Stomach (tissue), 4 donors: Measurements from ENCODE around the gene ZSCAN29.

Source experiments
- EP300 ChIP-seq: sonication (generic); formaldehyde crosslinking; IDR thresholded peaks from one replicate; pipeline ENCODE4 v1.6.1; 2017; ENCODE audit warnings: antibody characterized with exemption
- POLR2A ChIP-seq, 4 donors: fragments of 450-650 bp; IDR thresholded peaks; one replicate each; pipeline ENCODE4 v1.6.1; 2016; ENCODE audit warnings: antibody characterized with exemption in 4 of 4, control low read depth in 2 of 4, mild to moderate bottlenecking in 1 of 4, moderate library complexity in 1 of 4
- POLR2AphosphoS5 ChIP-seq, 3 donors: sonication (generic); formaldehyde crosslinking; IDR thresholded peaks; one replicate each; pipeline ENCODE4 v1.6.1; 2016; ENCODE audit warnings: antibody characterized with exemption in 3 of 3
- TF ChIP-seq, protein P1 (sequence below), 7 experiments: fragments of 450-650 bp in 4 of 7; fragments of 200-600 bp in 3 of 7; sonication (generic) in 3 of 7; IDR thresholded peaks; one replicate each; pipeline ENCODE4 v1.5.1; 2016 to 2019; ENCODE audit warnings: antibody characterized with exemption in 7 of 7, control low read depth in 2 of 7, mild to moderate bottlenecking in 1 of 7

DNA sequence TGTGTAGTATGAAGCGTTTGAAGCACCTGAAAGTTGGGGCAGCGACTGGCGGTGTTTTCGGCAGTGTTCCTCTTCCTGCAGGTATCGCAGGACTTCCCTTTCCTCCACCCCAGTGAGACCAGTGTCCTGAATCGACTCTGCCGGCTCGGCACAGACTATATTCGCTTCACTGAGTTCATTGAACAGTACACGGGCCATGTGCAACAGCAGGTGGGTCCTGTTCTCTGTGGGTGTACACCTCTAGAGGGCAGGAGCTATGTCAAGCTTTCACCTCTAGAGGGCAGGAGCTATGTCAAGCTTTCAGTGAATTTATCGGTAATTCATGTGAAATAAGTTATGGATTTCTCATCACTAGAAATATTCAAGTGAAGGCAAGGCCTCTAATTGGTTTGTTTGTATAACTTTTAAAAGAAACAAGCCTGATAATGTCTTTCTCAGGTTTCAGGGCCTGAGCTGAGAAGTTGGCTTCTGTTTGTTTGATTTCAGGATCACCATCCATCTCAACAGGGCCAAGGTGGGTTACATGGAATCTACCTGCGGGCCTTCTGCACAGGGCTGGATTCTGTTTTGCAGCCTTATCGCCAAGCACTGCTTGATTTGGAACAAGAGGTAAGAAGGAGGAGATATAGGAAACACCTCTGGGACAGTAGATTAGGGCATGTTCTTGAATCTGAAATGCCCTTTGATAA is 5.3 kb upstream of the ZSCAN29 start:
- TF ChIP-seq, protein P1, sequence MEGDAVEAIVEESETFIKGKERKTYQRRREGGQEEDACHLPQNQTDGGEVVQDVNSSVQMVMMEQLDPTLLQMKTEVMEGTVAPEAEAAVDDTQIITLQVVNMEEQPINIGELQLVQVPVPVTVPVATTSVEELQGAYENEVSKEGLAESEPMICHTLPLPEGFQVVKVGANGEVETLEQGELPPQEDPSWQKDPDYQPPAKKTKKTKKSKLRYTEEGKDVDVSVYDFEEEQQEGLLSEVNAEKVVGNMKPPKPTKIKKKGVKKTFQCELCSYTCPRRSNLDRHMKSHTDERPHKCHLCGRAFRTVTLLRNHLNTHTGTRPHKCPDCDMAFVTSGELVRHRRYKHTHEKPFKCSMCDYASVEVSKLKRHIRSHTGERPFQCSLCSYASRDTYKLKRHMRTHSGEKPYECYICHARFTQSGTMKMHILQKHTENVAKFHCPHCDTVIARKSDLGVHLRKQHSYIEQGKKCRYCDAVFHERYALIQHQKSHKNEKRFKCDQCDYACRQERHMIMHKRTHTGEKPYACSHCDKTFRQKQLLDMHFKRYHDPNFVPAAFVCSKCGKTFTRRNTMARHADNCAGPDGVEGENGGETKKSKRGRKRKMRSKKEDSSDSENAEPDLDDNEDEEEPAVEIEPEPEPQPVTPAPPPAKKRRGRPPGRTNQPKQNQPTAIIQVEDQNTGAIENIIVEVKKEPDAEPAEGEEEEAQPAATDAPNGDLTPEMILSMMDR (IDR thresholded peaks at IDR 0.05), result peak in 5 of 7 experiments; percentile 8 to 67 (median 58)
- TF ChIP-seq EP300 (no peak), POLR2AphosphoS5 (IDR thresholded peaks at IDR 0.05) (no peak), POLR2A (IDR thresholded peaks at IDR 0.05) (no peak)
